ENCODE results near the gene RPRD1B.

DNA sequence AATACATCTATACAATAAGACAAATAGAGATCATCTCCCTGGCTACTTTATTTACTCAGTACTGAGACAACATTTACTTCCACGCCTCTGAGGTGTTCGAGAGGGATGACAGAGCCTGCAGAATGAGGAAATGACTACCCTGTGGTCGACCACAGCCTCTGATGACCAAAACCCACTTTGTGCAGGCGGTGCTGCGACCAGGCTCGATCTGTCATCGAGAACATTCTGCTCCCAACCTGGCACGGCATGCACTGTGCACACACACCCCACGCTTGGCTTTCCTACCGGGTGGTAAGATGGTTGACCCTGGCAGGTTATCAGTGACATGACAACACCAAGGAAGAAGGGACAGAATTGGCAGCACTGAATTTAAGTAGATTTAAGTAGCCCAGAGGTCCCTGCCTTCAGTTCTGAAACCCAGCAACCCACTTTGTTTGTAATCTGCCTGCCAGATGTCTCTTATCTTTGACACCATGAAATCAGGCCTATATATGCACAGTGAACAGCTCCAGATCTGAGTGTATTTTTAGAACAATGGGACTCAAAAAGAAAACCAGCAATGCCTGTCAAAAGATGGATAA lies 42.9 kb upstream of the RPRD1B start:
- TF ChIP-seq, protein P1, sequence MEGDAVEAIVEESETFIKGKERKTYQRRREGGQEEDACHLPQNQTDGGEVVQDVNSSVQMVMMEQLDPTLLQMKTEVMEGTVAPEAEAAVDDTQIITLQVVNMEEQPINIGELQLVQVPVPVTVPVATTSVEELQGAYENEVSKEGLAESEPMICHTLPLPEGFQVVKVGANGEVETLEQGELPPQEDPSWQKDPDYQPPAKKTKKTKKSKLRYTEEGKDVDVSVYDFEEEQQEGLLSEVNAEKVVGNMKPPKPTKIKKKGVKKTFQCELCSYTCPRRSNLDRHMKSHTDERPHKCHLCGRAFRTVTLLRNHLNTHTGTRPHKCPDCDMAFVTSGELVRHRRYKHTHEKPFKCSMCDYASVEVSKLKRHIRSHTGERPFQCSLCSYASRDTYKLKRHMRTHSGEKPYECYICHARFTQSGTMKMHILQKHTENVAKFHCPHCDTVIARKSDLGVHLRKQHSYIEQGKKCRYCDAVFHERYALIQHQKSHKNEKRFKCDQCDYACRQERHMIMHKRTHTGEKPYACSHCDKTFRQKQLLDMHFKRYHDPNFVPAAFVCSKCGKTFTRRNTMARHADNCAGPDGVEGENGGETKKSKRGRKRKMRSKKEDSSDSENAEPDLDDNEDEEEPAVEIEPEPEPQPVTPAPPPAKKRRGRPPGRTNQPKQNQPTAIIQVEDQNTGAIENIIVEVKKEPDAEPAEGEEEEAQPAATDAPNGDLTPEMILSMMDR (IDR thresholded peaks at IDR 0.05): no peak
- TF ChIP-seq POLR2AphosphoS5 (IDR thresholded peaks at IDR 0.05) (no peak), EP300 (IDR thresholded peaks at IDR 0.05) (no peak)

All from sigmoid colon (tissue), 4 donors.